ENCODE data around the gene MSRB3. TPM values are rescaled to one million over a fixed set of nuclear protein-coding genes. Genes with fewer than 3 reads are reported as not detected.

The MSRB3 gene
- total and polyA plus RNA-seq, 4 donors: 1.0 to 5.2 (median 3.1) TPM

DNA sequence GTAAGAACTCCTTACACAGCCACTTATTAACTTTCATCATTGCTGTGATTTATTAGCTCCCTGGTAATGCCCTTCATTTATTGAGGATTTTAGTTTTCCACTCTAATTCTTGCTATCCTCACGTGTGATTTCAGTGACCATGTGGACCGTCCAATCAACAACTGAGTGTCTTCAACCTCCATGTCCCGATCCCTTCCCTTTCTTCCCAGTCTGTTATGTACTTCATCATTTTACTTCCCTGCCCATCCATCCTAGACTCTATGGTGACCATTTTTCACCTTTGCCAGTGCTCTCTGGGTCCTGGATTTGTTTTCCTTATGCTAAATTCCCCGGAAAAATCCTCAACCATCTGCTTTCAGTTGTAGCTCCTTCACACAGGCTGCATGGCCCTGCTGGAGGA is 111.0 kb downstream of the MSRB3 start:
- Histone ChIP-seq H3K36me3 (ENCODE audit: control insufficient read depth in 4 of 4, insufficient read depth in 3 of 4, low read depth in 1 of 4, low read length in 3 of 4) (no peaks in the 10 kb centered on the region), H3K9ac (ENCODE audit: low read depth in 1 of 2, low read length in 2 of 2) (no peak overlapping the region), H3K9me3 (ENCODE audit: control insufficient read depth in 4 of 4, low read length in 3 of 4) (peaks cover 0 to 3% (median 0%) of the 10 kb centered on the region in 4 donors), H3K4me3 (ENCODE audit: low read depth in 1 of 3, low read length in 3 of 3) (no peak overlapping the region), H3K4me1 (ENCODE audit: control insufficient read depth in 4 of 4, insufficient read depth in 4 of 4, low read length in 3 of 4) (no peaks in the 10 kb centered on the region), H3K27me3 (ENCODE audit: control insufficient read depth in 4 of 4, insufficient read depth in 4 of 4, low read length in 3 of 4) (no peaks in the 10 kb centered on the region), H3K27ac (ENCODE audit: low read depth in 1 of 2, low read length in 2 of 2) (no peak overlapping the region)
- TF ChIP-seq FOXA2 (IDR thresholded peaks at IDR 0.05): no peak
- TF ChIP-seq SP1 (IDR thresholded peaks at IDR 0.05): no peak
- no peak for TF ChIP-seq HNF4A (conservative IDR thresholded peaks at IDR 0.05)
- no peak for TF ChIP-seq YY1 (IDR thresholded peaks at IDR 0.05)
- TF ChIP-seq RXRA (IDR thresholded peaks at IDR 0.05): no peak
- TF ChIP-seq, protein P1, sequence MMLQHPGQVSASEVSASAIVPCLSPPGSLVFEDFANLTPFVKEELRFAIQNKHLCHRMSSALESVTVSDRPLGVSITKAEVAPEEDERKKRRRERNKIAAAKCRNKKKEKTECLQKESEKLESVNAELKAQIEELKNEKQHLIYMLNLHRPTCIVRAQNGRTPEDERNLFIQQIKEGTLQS (IDR thresholded peaks at IDR 0.05): no peak
- no peak for TF ChIP-seq NR2F2 (IDR thresholded peaks at IDR 0.05)
- TF ChIP-seq, protein P2, sequence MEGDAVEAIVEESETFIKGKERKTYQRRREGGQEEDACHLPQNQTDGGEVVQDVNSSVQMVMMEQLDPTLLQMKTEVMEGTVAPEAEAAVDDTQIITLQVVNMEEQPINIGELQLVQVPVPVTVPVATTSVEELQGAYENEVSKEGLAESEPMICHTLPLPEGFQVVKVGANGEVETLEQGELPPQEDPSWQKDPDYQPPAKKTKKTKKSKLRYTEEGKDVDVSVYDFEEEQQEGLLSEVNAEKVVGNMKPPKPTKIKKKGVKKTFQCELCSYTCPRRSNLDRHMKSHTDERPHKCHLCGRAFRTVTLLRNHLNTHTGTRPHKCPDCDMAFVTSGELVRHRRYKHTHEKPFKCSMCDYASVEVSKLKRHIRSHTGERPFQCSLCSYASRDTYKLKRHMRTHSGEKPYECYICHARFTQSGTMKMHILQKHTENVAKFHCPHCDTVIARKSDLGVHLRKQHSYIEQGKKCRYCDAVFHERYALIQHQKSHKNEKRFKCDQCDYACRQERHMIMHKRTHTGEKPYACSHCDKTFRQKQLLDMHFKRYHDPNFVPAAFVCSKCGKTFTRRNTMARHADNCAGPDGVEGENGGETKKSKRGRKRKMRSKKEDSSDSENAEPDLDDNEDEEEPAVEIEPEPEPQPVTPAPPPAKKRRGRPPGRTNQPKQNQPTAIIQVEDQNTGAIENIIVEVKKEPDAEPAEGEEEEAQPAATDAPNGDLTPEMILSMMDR (IDR thresholded peaks at IDR 0.05; ENCODE audit: low read depth, low read length, missing input control): no peak
- no peak for TF ChIP-seq JUND (IDR thresholded peaks at IDR 0.05)
- TF ChIP-seq, protein P3, sequence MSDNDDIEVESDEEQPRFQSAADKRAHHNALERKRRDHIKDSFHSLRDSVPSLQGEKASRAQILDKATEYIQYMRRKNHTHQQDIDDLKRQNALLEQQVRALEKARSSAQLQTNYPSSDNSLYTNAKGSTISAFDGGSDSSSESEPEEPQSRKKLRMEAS (IDR thresholded peaks at IDR 0.05): no peak
- TF ChIP-seq, protein P4, sequence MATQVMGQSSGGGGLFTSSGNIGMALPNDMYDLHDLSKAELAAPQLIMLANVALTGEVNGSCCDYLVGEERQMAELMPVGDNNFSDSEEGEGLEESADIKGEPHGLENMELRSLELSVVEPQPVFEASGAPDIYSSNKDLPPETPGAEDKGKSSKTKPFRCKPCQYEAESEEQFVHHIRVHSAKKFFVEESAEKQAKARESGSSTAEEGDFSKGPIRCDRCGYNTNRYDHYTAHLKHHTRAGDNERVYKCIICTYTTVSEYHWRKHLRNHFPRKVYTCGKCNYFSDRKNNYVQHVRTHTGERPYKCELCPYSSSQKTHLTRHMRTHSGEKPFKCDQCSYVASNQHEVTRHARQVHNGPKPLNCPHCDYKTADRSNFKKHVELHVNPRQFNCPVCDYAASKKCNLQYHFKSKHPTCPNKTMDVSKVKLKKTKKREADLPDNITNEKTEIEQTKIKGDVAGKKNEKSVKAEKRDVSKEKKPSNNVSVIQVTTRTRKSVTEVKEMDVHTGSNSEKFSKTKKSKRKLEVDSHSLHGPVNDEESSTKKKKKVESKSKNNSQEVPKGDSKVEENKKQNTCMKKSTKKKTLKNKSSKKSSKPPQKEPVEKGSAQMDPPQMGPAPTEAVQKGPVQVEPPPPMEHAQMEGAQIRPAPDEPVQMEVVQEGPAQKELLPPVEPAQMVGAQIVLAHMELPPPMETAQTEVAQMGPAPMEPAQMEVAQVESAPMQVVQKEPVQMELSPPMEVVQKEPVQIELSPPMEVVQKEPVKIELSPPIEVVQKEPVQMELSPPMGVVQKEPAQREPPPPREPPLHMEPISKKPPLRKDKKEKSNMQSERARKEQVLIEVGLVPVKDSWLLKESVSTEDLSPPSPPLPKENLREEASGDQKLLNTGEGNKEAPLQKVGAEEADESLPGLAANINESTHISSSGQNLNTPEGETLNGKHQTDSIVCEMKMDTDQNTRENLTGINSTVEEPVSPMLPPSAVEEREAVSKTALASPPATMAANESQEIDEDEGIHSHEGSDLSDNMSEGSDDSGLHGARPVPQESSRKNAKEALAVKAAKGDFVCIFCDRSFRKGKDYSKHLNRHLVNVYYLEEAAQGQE (IDR thresholded peaks at IDR 0.05): no peak
- no peak for TF ChIP-seq HNF4G (IDR thresholded peaks at IDR 0.05)
- WGBS: 71% methylated on average over 4 of the region's 4 CpGs
- no peak for DNase-seq (ENCODE audit: low spot score)

DNA sequence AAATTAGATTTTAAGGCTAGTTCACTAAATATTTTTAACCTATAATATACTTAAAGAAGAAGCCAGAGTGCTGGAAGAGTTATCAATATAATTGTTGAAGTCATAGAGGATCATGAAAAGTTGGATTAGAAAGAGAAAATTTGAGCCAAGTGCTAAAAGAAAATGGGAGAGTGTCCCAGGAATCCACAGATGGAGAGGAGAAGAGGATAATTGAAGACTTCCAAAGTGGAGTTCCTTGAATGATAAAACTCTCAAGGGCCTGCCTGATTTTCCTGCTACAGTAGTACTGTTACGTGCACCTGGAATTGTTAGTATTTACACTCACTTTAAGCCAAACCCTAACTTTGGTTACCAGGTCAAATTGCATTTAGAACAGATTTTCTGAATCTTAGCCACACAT is 113.2 kb downstream of the MSRB3 start:
- Histone ChIP-seq H3K36me3 (ENCODE audit: control insufficient read depth in 4 of 4, insufficient read depth in 3 of 4, low read depth in 1 of 4, low read length in 3 of 4) (no peaks in the 10 kb centered on the region), H3K27ac (ENCODE audit: low read depth in 1 of 2, low read length in 2 of 2) (no peak overlapping the region), H3K4me1 (ENCODE audit: control insufficient read depth in 4 of 4, insufficient read depth in 4 of 4, low read length in 3 of 4) (no peaks in the 10 kb centered on the region), H3K9ac (ENCODE audit: low read depth in 1 of 2, low read length in 2 of 2) (no peak overlapping the region), H3K9me3 (ENCODE audit: control insufficient read depth in 4 of 4, low read length in 3 of 4) (peaks cover 0 to 6% (median 2%) of the 10 kb centered on the region in 4 donors), H3K27me3 (ENCODE audit: control insufficient read depth in 4 of 4, insufficient read depth in 4 of 4, low read length in 3 of 4) (no peaks in the 10 kb centered on the region), H3K4me3 (ENCODE audit: low read depth in 1 of 3, low read length in 3 of 3) (no peak overlapping the region)
- 98% methylated on average over 1 of the region's 1 CpG for WGBS
- no peak for DNase-seq (ENCODE audit: low spot score)
- TF ChIP-seq, protein P4 (IDR thresholded peaks at IDR 0.05): no peak
- TF ChIP-seq, protein P2 (IDR thresholded peaks at IDR 0.05; ENCODE audit: low read depth, low read length, missing input control): no peak
- TF ChIP-seq JUND (IDR thresholded peaks at IDR 0.05): no peak
- TF ChIP-seq SP1 (IDR thresholded peaks at IDR 0.05): no peak
- no peak for TF ChIP-seq FOXA2 (IDR thresholded peaks at IDR 0.05)
- TF ChIP-seq, protein P5, sequence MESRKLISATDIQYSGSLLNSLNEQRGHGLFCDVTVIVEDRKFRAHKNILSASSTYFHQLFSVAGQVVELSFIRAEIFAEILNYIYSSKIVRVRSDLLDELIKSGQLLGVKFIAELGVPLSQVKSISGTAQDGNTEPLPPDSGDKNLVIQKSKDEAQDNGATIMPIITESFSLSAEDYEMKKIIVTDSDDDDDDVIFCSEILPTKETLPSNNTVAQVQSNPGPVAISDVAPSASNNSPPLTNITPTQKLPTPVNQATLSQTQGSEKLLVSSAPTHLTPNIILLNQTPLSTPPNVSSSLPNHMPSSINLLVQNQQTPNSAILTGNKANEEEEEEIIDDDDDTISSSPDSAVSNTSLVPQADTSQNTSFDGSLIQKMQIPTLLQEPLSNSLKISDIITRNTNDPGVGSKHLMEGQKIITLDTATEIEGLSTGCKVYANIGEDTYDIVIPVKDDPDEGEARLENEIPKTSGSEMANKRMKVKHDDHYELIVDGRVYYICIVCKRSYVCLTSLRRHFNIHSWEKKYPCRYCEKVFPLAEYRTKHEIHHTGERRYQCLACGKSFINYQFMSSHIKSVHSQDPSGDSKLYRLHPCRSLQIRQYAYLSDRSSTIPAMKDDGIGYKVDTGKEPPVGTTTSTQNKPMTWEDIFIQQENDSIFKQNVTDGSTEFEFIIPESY (IDR thresholded peaks at IDR 0.05): no peak
- no peak for TF ChIP-seq HNF4A (conservative IDR thresholded peaks at IDR 0.05)
- TF ChIP-seq FOXA1 (IDR thresholded peaks at IDR 0.05): no peak
- no peak for TF ChIP-seq GABPA (IDR thresholded peaks at IDR 0.05 in 1 of 2, conservative IDR thresholded peaks at IDR 0.05 in 1 of 2)
- TF ChIP-seq NR2F2 (IDR thresholded peaks at IDR 0.05): no peak
- no peak for TF ChIP-seq RAD21 (IDR thresholded peaks at IDR 0.05)
- TF ChIP-seq, protein P3 (IDR thresholded peaks at IDR 0.05): no peak
- TF ChIP-seq RXRA (IDR thresholded peaks at IDR 0.05): no peak
- no peak for TF ChIP-seq TAF1 (conservative IDR thresholded peaks at IDR 0.05)
- no peak for TF ChIP-seq HNF4G (IDR thresholded peaks at IDR 0.05)

All from liver (tissue), 9 donors.